Activated T-cell treated with anti-CD3 and anti-CD28 coated beads, Interleukin-2, amount 50 U/mL, for 4 hours (primary cell): ENCODE results near the gene CLCN1. TPM values are rescaled to one million over a fixed set of nuclear protein-coding genes. Genes with fewer than 3 reads are reported as not detected.

Experiments
- ATAC-seq, 2 donors: fragments of 200-7000 bp; cut with Tn5 transposase; one replicate each; pipeline ENCODE4 v1.10.0; 2021
- DNase-seq: peaks from one replicate; pipeline ENCODE4 v3.0.0-alpha.2; 2020
- H3K27me3 Mint-ChIP-seq: one replicate; pipeline ENCODE4 v1.8.0; 2021; ENCODE audit warnings: low read depth, mixed read lengths
- H3K36me3 Mint-ChIP-seq: one replicate; pipeline ENCODE4 v1.8.0; 2022; ENCODE audit warnings: mixed read lengths; ENCODE audit not compliant: insufficient read depth
- H3K4me1 Mint-ChIP-seq: one replicate; pipeline ENCODE4 v1.8.0; 2021; ENCODE audit warnings: low read depth, mixed read lengths
- H3K4me3 Mint-ChIP-seq: one replicate; pipeline ENCODE4 v1.8.0; 2021; ENCODE audit warnings: mild to moderate bottlenecking, moderate library complexity, mixed read lengths
- H3K9me3 Mint-ChIP-seq: one replicate; pipeline ENCODE4 v1.8.0; 2021; ENCODE audit warnings: mixed read lengths
- total RNA-seq, 3 donors: library from RNA; stranded (reverse); gene quantifications; one replicate each; pipeline ENCODE4 v1.2.1, GENCODE V29; 2021

Gene CLCN1
- total RNA-seq, 3 donors from 2014 or later = not detected

- DNase-seq (no peak), ATAC-seq (no peak)
- H3K9me3 Mint-ChIP-seq = no peaks in the 10 kb centered on the region
- H3K4me1 Mint-ChIP-seq = peaks cover 13% of the 10 kb centered on the region
- H3K4me3 Mint-ChIP-seq = no peak overlapping the region
- no peaks in the 10 kb centered on the region for H3K27me3 Mint-ChIP-seq
- H3K36me3 Mint-ChIP-seq = peaks cover 12% of the 10 kb centered on the region
These were observed 78.9 kb downstream of the CLCN1 start for GRCh38 chr7:143394777-143395176.

DNA sequence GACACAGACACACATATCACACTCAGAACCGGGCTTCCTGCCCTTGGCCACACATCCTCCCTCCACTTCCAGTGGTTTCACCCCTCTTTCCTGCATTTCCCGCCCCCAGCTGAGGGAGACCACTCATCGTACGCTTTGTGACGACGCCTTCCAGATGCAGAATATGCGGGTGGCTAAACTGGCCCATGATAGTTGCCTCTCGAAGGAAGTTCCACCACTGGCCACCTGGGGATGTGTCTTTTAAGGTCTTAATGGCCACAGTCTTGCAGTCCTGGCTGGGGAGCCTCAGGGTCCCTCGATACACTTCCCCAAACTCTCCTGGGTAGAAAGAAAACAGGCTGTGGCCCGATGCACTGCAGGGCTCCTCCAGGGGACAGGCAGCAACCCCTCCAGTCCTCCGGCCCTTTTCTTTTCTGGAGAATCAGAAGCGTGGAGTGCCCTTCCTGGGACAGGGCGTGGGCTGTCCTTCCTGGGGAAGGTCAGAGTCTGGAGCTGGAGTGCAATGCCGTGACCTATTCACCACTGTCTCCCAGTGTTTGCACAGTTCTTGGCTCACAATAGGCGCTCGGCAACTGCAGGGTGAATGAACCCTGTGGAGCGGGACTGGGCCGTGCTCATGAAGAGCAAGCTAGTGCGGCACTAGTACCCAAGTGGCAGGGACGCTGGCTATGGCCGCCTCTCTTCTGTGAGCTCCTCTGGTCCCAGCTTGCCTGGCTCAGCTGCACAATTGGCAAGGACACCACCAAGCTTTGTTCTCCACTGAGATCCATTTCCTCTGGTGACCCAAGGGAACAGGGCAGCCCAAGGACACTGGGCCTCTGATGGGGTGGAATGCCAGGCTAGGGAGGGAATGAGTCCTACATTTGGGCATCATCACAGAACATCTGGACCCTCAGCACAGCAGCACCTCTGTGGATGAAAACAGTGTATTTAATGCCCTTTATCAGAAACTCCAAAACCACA lies 79.6 kb downstream of the CLCN1 start:
- peaks cover 9% of the 10 kb centered on the region for H3K4me1 Mint-ChIP-seq
- no peaks in the 10 kb centered on the region for H3K9me3 Mint-ChIP-seq
- H3K27me3 Mint-ChIP-seq = no peaks in the 10 kb centered on the region
- H3K36me3 Mint-ChIP-seq = peaks cover 8% of the 10 kb centered on the region
- DNase-seq = no peak
- ATAC-seq = no peak
- H3K4me3 Mint-ChIP-seq = no peak overlapping the region

- ATAC-seq = no peak
- Mint-ChIP-seq H3K4me3 (no peak overlapping the region), H3K36me3 (peaks cover 5% of the 10 kb centered on the region), H3K27me3 (no peaks in the 10 kb centered on the region), H3K4me1 (peaks cover 9% of the 10 kb centered on the region), H3K9me3 (no peaks in the 10 kb centered on the region)
- no peak for DNase-seq
These were observed 80.3 kb downstream of the CLCN1 start for GRCh38 chr7:143396182-143396581.

DNA sequence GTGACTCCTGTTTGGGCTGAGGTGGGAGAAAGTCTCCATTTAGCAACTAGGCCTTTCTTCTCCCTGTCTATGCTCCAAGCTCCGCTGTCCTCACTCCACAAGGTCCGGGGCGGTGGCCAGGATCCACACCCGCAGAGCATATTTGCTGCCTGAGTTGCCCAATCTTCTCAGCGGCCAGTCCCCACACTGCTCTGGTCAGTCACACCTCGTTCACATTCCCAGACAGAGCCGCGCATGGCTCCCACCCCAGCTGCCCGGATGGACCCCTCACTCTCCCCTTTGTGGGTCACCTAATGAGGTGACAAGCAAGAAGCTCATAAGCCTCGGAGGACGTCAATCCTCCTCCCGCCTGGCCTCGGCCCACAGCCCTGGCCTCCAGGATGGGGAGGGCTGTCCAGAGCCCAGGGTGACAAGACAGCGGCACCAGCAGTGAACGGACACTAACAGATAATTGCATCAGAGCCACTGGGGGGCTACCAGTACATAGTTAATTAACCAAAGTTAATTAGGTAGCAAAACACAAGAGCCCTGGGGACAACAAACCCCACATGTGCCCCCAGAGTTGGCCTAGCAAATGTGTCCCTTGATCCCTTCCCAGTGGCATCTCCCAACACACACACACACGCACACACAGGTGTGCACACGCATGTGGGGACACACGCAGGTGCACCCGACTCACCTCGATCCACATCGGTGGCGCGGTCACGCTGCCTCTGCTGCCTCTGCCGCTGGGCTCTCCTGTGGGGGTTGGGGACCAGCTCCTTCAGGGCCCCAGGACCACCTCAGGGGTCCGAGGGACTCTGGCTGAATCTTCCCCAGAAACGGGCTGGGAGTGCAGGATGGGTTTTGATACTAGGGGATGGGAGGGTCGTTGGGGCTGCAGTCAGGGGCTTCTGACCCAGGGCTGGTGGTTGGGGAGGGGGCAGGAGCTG lies 81.0 kb downstream of the CLCN1 start:
- ATAC-seq = no peak
- no peaks in the 10 kb centered on the region for H3K27me3 Mint-ChIP-seq

GRCh38 chr7:143397710-143398530 lies 82.0 kb downstream of the CLCN1 start:
- peaks cover 4% of the 10 kb centered on the region for H3K36me3 Mint-ChIP-seq
- H3K9me3 Mint-ChIP-seq = no peaks in the 10 kb centered on the region
- ATAC-seq (no peak), DNase-seq (no peak)
- no peak overlapping the region for H3K4me3 Mint-ChIP-seq
- no peaks in the 10 kb centered on the region for H3K27me3 Mint-ChIP-seq
- peaks cover 13% of the 10 kb centered on the region for H3K4me1 Mint-ChIP-seq

More for the DNA sequence above, 81.0 kb downstream of the CLCN1 start:
- H3K4me1 Mint-ChIP-seq = peaks cover 9% of the 10 kb centered on the region
- no peak overlapping the region for H3K4me3 Mint-ChIP-seq
- H3K9me3 Mint-ChIP-seq = no peaks in the 10 kb centered on the region
- peaks cover 5% of the 10 kb centered on the region for H3K36me3 Mint-ChIP-seq
- DNase-seq = no peak

GRCh38 chr7:143398616-143399015 lies 82.7 kb downstream of the CLCN1 start:
- Mint-ChIP-seq H3K4me3 (no peak overlapping the region), H3K36me3 (peaks cover 2% of the 10 kb centered on the region), H3K9me3 (no peaks in the 10 kb centered on the region), H3K4me1 (peaks cover 16% of the 10 kb centered on the region), H3K27me3 (no peaks in the 10 kb centered on the region)
- DNase-seq (no peak), ATAC-seq (no peak)

DNA sequence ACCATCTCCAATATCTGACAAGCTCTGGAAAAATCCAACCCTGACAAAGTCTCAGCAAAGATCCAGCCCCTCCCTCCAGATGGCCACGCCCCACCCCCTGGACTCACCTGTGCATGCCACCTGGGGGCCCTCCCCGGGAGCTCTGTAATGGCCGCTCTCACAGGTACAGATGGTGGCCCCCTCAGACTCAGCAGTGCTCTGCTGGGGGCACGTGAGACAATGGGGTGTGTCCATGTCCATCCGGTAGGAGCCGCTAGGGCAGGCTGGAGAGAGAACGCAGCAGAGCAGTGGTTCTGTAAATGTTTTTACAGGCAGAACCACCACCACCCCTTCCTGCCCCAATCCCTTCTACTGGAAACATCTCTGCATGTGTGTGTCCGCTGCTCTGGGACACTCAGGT lies 83.2 kb downstream of the CLCN1 start:
- Mint-ChIP-seq H3K4me1 (peaks cover 21% of the 10 kb centered on the region), H3K4me3 (no peak overlapping the region), H3K9me3 (no peaks in the 10 kb centered on the region), H3K27me3 (no peaks in the 10 kb centered on the region), H3K36me3 (peaks cover 2% of the 10 kb centered on the region)
- DNase-seq (no peak), ATAC-seq (no peak)

DNA sequence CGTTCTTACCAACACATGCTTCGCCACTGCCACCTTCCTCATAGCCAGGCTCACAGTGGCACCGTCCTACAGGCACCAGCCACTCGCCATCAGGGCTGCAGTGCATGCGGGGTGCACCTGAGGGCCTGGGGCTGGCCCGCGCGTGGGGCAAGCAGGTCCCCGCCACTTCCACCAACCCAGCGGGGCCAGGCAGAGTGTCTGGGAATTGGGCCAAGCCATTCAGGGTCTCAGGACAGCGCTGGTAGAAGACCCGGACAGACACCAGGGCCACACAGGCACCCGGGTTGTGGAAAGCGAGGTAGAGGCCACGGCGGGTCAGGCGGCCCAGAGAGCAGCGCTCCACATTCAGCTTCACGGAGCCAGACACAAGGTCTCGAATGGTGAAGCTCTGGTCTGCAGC lies 83.7 kb downstream of the CLCN1 start:
- no peak for ATAC-seq
- DNase-seq = no peak
- Mint-ChIP-seq H3K36me3 (peaks cover 2% of the 10 kb centered on the region), H3K9me3 (no peaks in the 10 kb centered on the region), H3K27me3 (no peaks in the 10 kb centered on the region), H3K4me3 (no peak overlapping the region), H3K4me1 (peaks cover 21% of the 10 kb centered on the region)

DNA sequence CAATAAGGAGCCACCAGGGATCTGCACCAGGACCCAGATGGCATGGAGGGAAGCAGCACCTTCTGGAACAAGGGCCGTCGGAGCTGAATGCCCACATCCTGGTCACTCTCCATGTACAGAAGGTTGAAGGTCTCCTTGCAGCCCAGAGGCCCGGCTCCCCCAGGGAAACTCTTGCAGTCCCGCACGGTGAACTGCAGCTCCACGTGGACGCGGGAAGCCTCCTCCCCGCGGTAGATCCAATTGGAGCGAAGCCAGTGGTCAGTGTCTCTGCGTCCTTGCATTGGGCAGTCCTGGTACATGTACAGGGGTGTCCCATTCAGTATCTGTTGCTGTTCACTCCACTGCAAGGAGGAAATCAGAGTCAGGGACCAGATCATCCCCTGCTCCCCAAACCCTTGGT lies 85.4 kb downstream of the CLCN1 start:
- no peaks in the 10 kb centered on the region for H3K27me3 Mint-ChIP-seq
- no peak overlapping the region for H3K4me3 Mint-ChIP-seq
- no peaks in the 10 kb centered on the region for H3K9me3 Mint-ChIP-seq
- H3K36me3 Mint-ChIP-seq = no peaks in the 10 kb centered on the region
- DNase-seq (no peak), ATAC-seq (no peak)
- peaks cover 30% of the 10 kb centered on the region for H3K4me1 Mint-ChIP-seq

Other genes starting within 250 kb of the CLCN1 start
- gene PIP, start 184.0 kb upstream of the CLCN1 start, total RNA-seq = not detected
- gene TAS2R39, start 132.7 kb upstream of the CLCN1 start, total RNA-seq = not detected
- gene TAS2R40, start 94.1 kb upstream of the CLCN1 start, total RNA-seq = not detected
- 10 to 100 TPM; 90.4 to 97.2 (median 96.5) TPM for gene GSTK1, start 52.7 kb upstream of the CLCN1 start, total RNA-seq
- under 1 TPM in 2 of 3 donors, not detected in 1; 0.19 to 0.32 TPM for gene TMEM139, start 31.2 kb upstream of the CLCN1 start, total RNA-seq
- 10 to 100 TPM; 82.2 to 90.5 (median 88.6) TPM for gene CASP2, start 27.8 kb upstream of the CLCN1 start, total RNA-seq
- under 1 TPM; 0.28 to 0.50 (median 0.43) TPM for gene FAM131B, start 46.6 kb downstream of the CLCN1 start, total RNA-seq
- gene ZYX, start 65.2 kb downstream of the CLCN1 start, total RNA-seq = 10 to 100 TPM; 89.0 to 94.2 (median 90.6) TPM
- gene EPHA1, start 92.7 kb downstream of the CLCN1 start, total RNA-seq = 1 to 10 TPM; 1.1 to 1.9 (median 1.5) TPM
- not detected for gene TAS2R60, start 127.3 kb downstream of the CLCN1 start, total RNA-seq
- not detected for gene TAS2R41, start 161.8 kb downstream of the CLCN1 start, total RNA-seq